Astrocyte (in vitro differentiated cells and primary cell): Measurements from ENCODE around the gene NGFR. TPM values are rescaled to one million over a fixed set of nuclear protein-coding genes. Genes with fewer than 3 reads are reported as not detected.

Experiments used
- DNase-seq: peaks from one replicate; pipeline ENCODE4 v3.0.0-alpha.2; 2010; ENCODE audit warnings: low read depth
- FAIRE-seq: peaks from 2 replicates; lab custom pipeline; 2011; peaks lifted over from hg19 to GRCh38; lab: Jason Lieb, UNC
- H2AFZ ChIP-seq: 2 replicates; pipeline ENCODE4 v1.6.0; 2012; ENCODE audit warnings: low read depth, low read length, inconsistent platforms
- H3K27ac ChIP-seq: 2 replicates; pipeline ENCODE4 v1.5.1; 2011; ENCODE audit warnings: low read depth, low read length, inconsistent platforms
- H3K27me3 ChIP-seq: 2 replicates; pipeline ENCODE4 v1.6.0; 2011; ENCODE audit warnings: low read length, inconsistent platforms; ENCODE audit not compliant: insufficient read depth
- H3K36me3 ChIP-seq: 2 replicates; pipeline ENCODE4 v1.5.1; 2011; ENCODE audit warnings: low read length, inconsistent platforms; ENCODE audit not compliant: insufficient read depth
- H3K4me1 ChIP-seq: 2 replicates; pipeline ENCODE4 v1.5.1; 2011; ENCODE audit warnings: low read length, inconsistent platforms; ENCODE audit not compliant: insufficient read depth
- H3K4me2 ChIP-seq: 2 replicates; pipeline ENCODE4 v1.6.0; 2012; ENCODE audit warnings: low read length, inconsistent platforms
- H3K4me3 ChIP-seq: 2 replicates; pipeline ENCODE4 v1.5.1; 2011; ENCODE audit warnings: low read depth, mild to moderate bottlenecking, low read length, inconsistent platforms; ENCODE audit not compliant: insufficient read depth
- H3K79me2 ChIP-seq: 2 replicates; pipeline ENCODE4 v1.6.0; 2012; ENCODE audit warnings: mild to moderate bottlenecking, low read length, inconsistent platforms; ENCODE audit not compliant: insufficient read depth
- H3K9ac ChIP-seq: 2 replicates; pipeline ENCODE4 v1.6.0; 2012; ENCODE audit warnings: mild to moderate bottlenecking, low read length, inconsistent platforms
- H3K9me3 ChIP-seq: 2 replicates; pipeline ENCODE4 v1.5.1; 2012; ENCODE audit warnings: low read depth, mild to moderate bottlenecking, low read length, inconsistent platforms; ENCODE audit not compliant: insufficient read depth
- H4K20me1 ChIP-seq: 2 replicates; pipeline ENCODE4 v1.6.0; 2012; ENCODE audit warnings: low read length, inconsistent platforms; ENCODE audit not compliant: insufficient read depth
- H3K27ac Mint-ChIP-seq: one replicate; pipeline ENCODE4 v1.8.0; 2021; ENCODE audit warnings: mild to moderate bottlenecking, mixed read lengths; ENCODE audit not compliant: unreplicated experiment
- H3K27me3 Mint-ChIP-seq: one replicate; pipeline ENCODE4 v1.8.0; 2021; ENCODE audit warnings: low read depth, mixed read lengths; ENCODE audit not compliant: unreplicated experiment
- H3K36me3 Mint-ChIP-seq: one replicate; pipeline ENCODE4 v1.8.0; 2021; ENCODE audit warnings: low read depth, mixed read lengths; ENCODE audit not compliant: unreplicated experiment
- H3K4me1 Mint-ChIP-seq: one replicate; pipeline ENCODE4 v1.8.0; 2021; ENCODE audit warnings: low read depth, mixed read lengths; ENCODE audit not compliant: unreplicated experiment
- H3K4me3 Mint-ChIP-seq: one replicate; pipeline ENCODE4 v1.8.0; 2021; ENCODE audit warnings: mild to moderate bottlenecking, moderate library complexity, mixed read lengths; ENCODE audit not compliant: unreplicated experiment
- H3K9me3 Mint-ChIP-seq: one replicate; pipeline ENCODE4 v1.8.0; 2021; ENCODE audit warnings: mild to moderate bottlenecking, mixed read lengths; ENCODE audit not compliant: unreplicated experiment
- CTCF ChIP-seq: IDR thresholded peaks from 2 replicates; pipeline ENCODE4 v1.5.1; 2011; ENCODE audit warnings: low read depth, mild to moderate bottlenecking, inconsistent platforms, low read length, moderate library complexity; ENCODE audit not compliant: insufficient read depth
- EZH2 ChIP-seq: IDR thresholded peaks from 2 replicates; pipeline ENCODE4 v1.6.1; 2012; ENCODE audit warnings: mild to moderate bottlenecking, low read length, inconsistent platforms; ENCODE audit not compliant: insufficient read depth
- total RNA-seq: library from RNA; stranded (reverse); gene quantifications from 2 replicates; pipeline ENCODE4 v1.2.1, GENCODE V29; 2021

NGFR gene
- total RNA-seq, 1 donor from 2014 or later, result 0.64 TPM

- H3K4me3 ChIP-seq, result no peak overlapping the region
- Mint-ChIP-seq H3K36me3 (no peaks in the 10 kb centered on the region), H3K4me1 (peaks cover 11% of the 10 kb centered on the region), H3K27me3 (peaks cover 24% of the 10 kb centered on the region), H3K4me3 (no peak overlapping the region), H3K9me3 (peaks cover under 1% of the 10 kb centered on the region), H3K27ac (no peak overlapping the region)
- H3K27me3 ChIP-seq, result peaks cover 15% of the 10 kb centered on the region
- no peak overlapping the region for H3K4me2 ChIP-seq
- TF ChIP-seq CTCF (no peak), EZH2 (no peak)
- H3K36me3 ChIP-seq, result no peaks in the 10 kb centered on the region
- no peaks in the 10 kb centered on the region for H3K79me2 ChIP-seq
- H3K9ac ChIP-seq, result no peak overlapping the region
- H3K9me3 ChIP-seq, result no peaks in the 10 kb centered on the region
- H2AFZ ChIP-seq, result no peak overlapping the region
- H4K20me1 ChIP-seq, result no peaks in the 10 kb centered on the region
- no peak for DNase-seq
- peak; percentile 9 for FAIRE-seq
- H3K27ac ChIP-seq, result no peak overlapping the region
- H3K4me1 ChIP-seq, result peaks cover 9% of the 10 kb centered on the region
These were observed 47.3 kb upstream of the NGFR start for GRCh38 chr17:49447628-49448302.

GRCh38 chr17:49450181-49450580 lies 44.9 kb upstream of the NGFR start:
- Mint-ChIP-seq H3K36me3 (no peaks in the 10 kb centered on the region), H3K27ac (no peak overlapping the region)

More at GRCh38 chr17:49450181-49450580, 44.9 kb upstream of the NGFR start:
- no peak overlapping the region for H3K4me2 ChIP-seq
- no peaks in the 10 kb centered on the region for H3K36me3 ChIP-seq
- no peak for DNase-seq
- TF ChIP-seq EZH2, result no peak
- TF ChIP-seq CTCF, result no peak
- Mint-ChIP-seq H3K4me1 (peaks cover 11% of the 10 kb centered on the region), H3K9me3 (no peaks in the 10 kb centered on the region), H3K27me3 (peaks cover 18% of the 10 kb centered on the region), H3K4me3 (no peak overlapping the region)
- no peak overlapping the region for H3K9ac ChIP-seq
- no peaks in the 10 kb centered on the region for H4K20me1 ChIP-seq
- H3K79me2 ChIP-seq, result no peaks in the 10 kb centered on the region
- H3K4me3 ChIP-seq, result no peak overlapping the region
- H3K4me1 ChIP-seq, result peaks cover 12% of the 10 kb centered on the region
- H3K27ac ChIP-seq, result no peak overlapping the region
- no peaks in the 10 kb centered on the region for H3K9me3 ChIP-seq
- no peak overlapping the region for H2AFZ ChIP-seq
- FAIRE-seq, result no peak
- H3K27me3 ChIP-seq, result peaks cover 9% of the 10 kb centered on the region
